GM23248 (cell line): ENCODE results near the gene CACNA1C. TPM values are rescaled to one million over a fixed set of nuclear protein-coding genes. Genes with fewer than 3 reads are reported as not detected.

Experiments used
- DNase-seq: peaks from one replicate; pipeline ENCODE4 v3.0.0-alpha.2; 2015
- H2AFZ ChIP-seq: fragments of 200-600 bp; sonication (generic); 2 replicates; pipeline ENCODE4 v1.6.1; 2016; ENCODE audit warnings: antibody characterized with exemption
- H3F3A ChIP-seq: fragments of 200-600 bp; sonication (generic); 2 replicates; pipeline ENCODE4 v1.6.1; 2016; ENCODE audit warnings: mild to moderate bottlenecking, antibody characterized with exemption, mixed run types; ENCODE audit not compliant: insufficient read depth
- H3K27ac ChIP-seq: fragments of 200-600 bp; sonication (generic); 2 replicates; pipeline ENCODE4 v1.5.1; 2016; ENCODE audit warnings: mild to moderate bottlenecking
- H3K27me3 ChIP-seq: fragments of 200-600 bp; sonication (generic); replicated peaks from 2 replicates; pipeline ENCODE4 v1.6.1; 2016; ENCODE audit warnings: mild to moderate bottlenecking; ENCODE audit not compliant: insufficient read depth
- H3K36me3 ChIP-seq: fragments of 200-600 bp; sonication (generic); 2 replicates; pipeline ENCODE4 v1.6.1; 2016; ENCODE audit warnings: low read depth, mild to moderate bottlenecking
- H3K4me1 ChIP-seq: fragments of 200-600 bp; sonication (generic); 2 replicates; pipeline ENCODE4 v1.6.1; 2016; ENCODE audit warnings: mild to moderate bottlenecking; ENCODE audit not compliant: insufficient read depth
- H3K4me2 ChIP-seq: fragments of 200-600 bp; sonication (generic); one replicate; pipeline ENCODE4 v1.6.1; 2016; ENCODE audit warnings: mild to moderate bottlenecking; ENCODE audit not compliant: unreplicated experiment
- H3K4me3 ChIP-seq: fragments of 200-600 bp; sonication (generic); 2 replicates; pipeline ENCODE4 v1.5.1; 2016; ENCODE audit warnings: mild to moderate bottlenecking
- H3K79me2 ChIP-seq: fragments of 200-600 bp; sonication (generic); 2 replicates; pipeline ENCODE4 v1.6.1; 2016; ENCODE audit warnings: mild to moderate bottlenecking; ENCODE audit not compliant: insufficient read depth
- H3K9ac ChIP-seq: fragments of 200-600 bp; sonication (generic); 2 replicates; pipeline ENCODE4 v1.6.1; 2016; ENCODE audit warnings: mild to moderate bottlenecking
- H3K9me2 ChIP-seq: fragments of 200-600 bp; sonication (generic); 2 replicates; pipeline ENCODE4 v1.6.1; 2016; ENCODE audit warnings: mixed run types, mild to moderate bottlenecking, moderate library complexity; ENCODE audit not compliant: insufficient read depth
- H3K9me3 ChIP-seq: fragments of 200-600 bp; sonication (generic); one replicate; pipeline ENCODE4 v1.6.1; 2017; ENCODE audit warnings: low read depth
- H4K20me1 ChIP-seq: fragments of 200-600 bp; sonication (generic); 2 replicates; pipeline ENCODE4 v1.6.0; 2016; ENCODE audit not compliant: insufficient read depth
- EZH2 ChIP-seq: fragments of 200-600 bp; sonication (generic); IDR thresholded peaks from 2 replicates; pipeline ENCODE4 v1.6.1; 2018; ENCODE audit warnings: antibody characterized with exemption, mild to moderate bottlenecking; ENCODE audit not compliant: insufficient read depth, poor library complexity, severe bottlenecking
- EZH2phosphoT487 ChIP-seq: fragments of 200-600 bp; sonication (generic); IDR thresholded peaks from 2 replicates; pipeline ENCODE4 v1.6.1; 2018; ENCODE audit warnings: antibody characterized with exemption, moderate library complexity, mild to moderate bottlenecking, low read depth; ENCODE audit not compliant: insufficient read depth
- WGBS, 2 experiments: methylation state at CpG; one replicate each; pipeline ENCODE4 v1.1.6; 2015 to 2017; ENCODE audit warnings: low lambda C conversion rate in 2 of 2, low coverage in 1 of 2; ENCODE audit errors: missing lambda C conversion rate in 2 of 2; 5-methylcytosine and 5-hydroxymethylcytosine counted together
- in situ Hi-C: fragments of 300-500 bp; cut with MboI; formaldehyde crosslinking; loops from 2 replicates; pipeline ENCODE4 v1.15.0; 2020
- polyA plus RNA-seq: library from polyadenylated mRNA; unstranded; fragments of >200 nt; fragmentation: Nextera tagmentation; extraction: Ambion mirVana; gene quantifications from 2 replicates; pipeline ENCODE4 v1.2.1, GENCODE V29; 2016
- total RNA-seq: library from RNA; depleted of rRNA; stranded (reverse); fragments of >200 nt; shearing (Covaris generic); gene quantifications from 2 replicates; pipeline ENCODE4 v1.2.3, GENCODE V29; 2014

CACNA1C gene
- total and polyA plus RNA-seq, 2 experiments from 2014 or later: 4.9 to 11.5 TPM

DNA sequence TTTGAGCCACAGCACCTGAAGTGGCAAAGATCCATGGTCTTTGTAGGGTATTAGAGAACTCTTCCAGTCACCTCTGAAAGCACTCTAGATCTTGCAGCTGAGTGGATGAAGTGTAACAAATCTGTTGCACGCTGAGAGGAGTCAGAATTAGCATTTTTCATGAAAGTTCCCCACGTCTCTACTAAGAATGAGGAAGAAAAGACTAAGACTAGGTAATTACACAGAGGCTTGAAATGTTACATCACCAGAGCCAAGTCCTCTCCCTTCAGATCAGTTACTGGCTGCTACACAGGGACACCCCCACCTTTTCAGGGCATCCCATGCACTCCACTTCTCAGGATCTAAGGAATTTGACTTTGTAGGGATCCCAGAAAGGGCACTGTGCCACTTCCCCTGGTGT is 643.3 kb downstream of the CACNA1C start:
- TF ChIP-seq EZH2 (no peak), EZH2phosphoT487 (no peak)
- no peaks in the 10 kb centered on the region for H3K36me3 ChIP-seq
- no peaks in the 10 kb centered on the region for H3K27me3 ChIP-seq
- H3K4me2 ChIP-seq: no peak overlapping the region
- H3K4me1 ChIP-seq: no peaks in the 10 kb centered on the region
- H3K9ac ChIP-seq: no peak overlapping the region
- no peak for DNase-seq
- no peaks in the 10 kb centered on the region for H3K9me2 ChIP-seq
- no peaks in the 10 kb centered on the region for H4K20me1 ChIP-seq
- H3F3A ChIP-seq: no peaks in the 10 kb centered on the region
- no peak overlapping the region for H3K4me3 ChIP-seq
- no peak overlapping the region for H3K27ac ChIP-seq
- no peak overlapping the region for H2AFZ ChIP-seq
- H3K79me2 ChIP-seq: no peaks in the 10 kb centered on the region
- in situ Hi-C loops: no loop called here
- no peaks in the 10 kb centered on the region for H3K9me3 ChIP-seq
- 25 to 35% methylated on average over 2 of the region's 2 CpGs for WGBS, 2 experiments

DNA sequence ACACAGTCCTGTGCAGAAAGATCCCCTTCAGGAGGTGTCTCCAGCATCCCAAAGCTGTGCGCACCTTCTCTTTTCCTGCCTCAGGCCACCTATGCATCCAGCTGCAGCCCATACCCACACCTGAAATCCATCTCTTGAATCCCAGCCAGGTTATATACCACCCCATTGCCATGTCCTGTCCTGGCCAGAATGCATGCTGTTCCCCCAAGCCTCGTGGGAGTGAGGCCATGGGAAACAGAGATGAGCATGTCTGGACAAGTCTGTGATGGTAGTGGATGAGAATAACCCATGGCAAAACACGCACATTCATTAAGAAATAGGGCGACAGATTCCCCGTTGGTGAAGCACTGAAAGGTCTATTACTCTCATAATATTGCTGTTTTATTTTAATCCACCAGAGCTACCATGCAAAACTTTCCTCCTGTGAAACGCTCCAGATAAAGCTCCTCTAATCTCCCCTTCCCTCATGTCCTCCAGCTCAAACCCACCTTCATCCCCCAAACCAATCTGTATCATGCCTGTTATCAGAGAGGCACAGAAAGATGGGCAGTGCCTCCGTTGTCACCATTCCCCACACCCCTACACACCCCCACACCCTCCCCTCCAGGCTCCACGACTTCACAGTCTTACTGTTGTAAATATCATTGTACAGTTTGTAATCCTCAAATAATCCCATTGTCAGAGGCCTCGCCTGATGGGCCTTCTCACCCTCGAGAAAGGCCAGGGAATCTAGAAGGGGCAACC is 644.4 kb downstream of the CACNA1C start:
- no peaks in the 10 kb centered on the region for H3F3A ChIP-seq
- no peaks in the 10 kb centered on the region for H3K9me2 ChIP-seq
- no peaks in the 10 kb centered on the region for H4K20me1 ChIP-seq
- TF ChIP-seq EZH2phosphoT487: no peak
- TF ChIP-seq EZH2: no peak
- H3K9me3 ChIP-seq: no peaks in the 10 kb centered on the region
- DNase-seq: no peak
- H3K36me3 ChIP-seq: no peaks in the 10 kb centered on the region
- H2AFZ ChIP-seq: no peak overlapping the region
- no peaks in the 10 kb centered on the region for H3K79me2 ChIP-seq
- 64 to 67% methylated on average over 10 of the region's 10 CpGs for WGBS, 2 experiments
- no peaks in the 10 kb centered on the region for H3K4me1 ChIP-seq
- H3K4me3 ChIP-seq: no peak overlapping the region
- in situ Hi-C loops: no loop called here
- no peaks in the 10 kb centered on the region for H3K27me3 ChIP-seq
- no peak overlapping the region for H3K9ac ChIP-seq
- H3K27ac ChIP-seq: no peak overlapping the region
- H3K4me2 ChIP-seq: no peak overlapping the region

DNA sequence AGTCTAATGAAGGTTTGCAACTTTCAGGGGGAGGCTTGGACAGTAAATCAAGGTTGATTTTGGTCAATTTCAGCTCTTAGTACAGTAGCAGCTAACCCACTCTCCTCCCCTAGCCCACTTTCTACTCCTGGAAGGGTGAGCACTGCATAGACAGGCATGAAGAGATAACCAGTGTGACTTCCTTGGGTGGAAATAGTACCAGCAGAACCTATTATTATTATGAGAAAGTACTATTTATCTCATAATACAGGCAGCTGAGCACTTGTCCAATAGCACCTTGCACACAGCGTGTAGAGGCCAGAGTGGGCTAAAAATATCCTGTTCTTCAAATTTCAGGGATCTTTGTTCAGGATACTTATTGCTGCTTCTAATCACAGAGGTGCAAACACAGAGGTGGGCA is 645.8 kb downstream of the CACNA1C start:
- Histone ChIP-seq H3K9me2 (no peaks in the 10 kb centered on the region), H3K79me2 (no peaks in the 10 kb centered on the region), H3K4me2 (no peak overlapping the region), H2AFZ (no peak overlapping the region), H3K27ac (no peak overlapping the region), H3K9ac (no peak overlapping the region), H3K27me3 (no peaks in the 10 kb centered on the region), H3K9me3 (no peaks in the 10 kb centered on the region), H3F3A (no peaks in the 10 kb centered on the region), H3K36me3 (no peaks in the 10 kb centered on the region), H4K20me1 (no peaks in the 10 kb centered on the region), H3K4me1 (no peaks in the 10 kb centered on the region), H3K4me3 (no peak overlapping the region)
- no peak for DNase-seq
- TF ChIP-seq EZH2 (no peak), EZH2phosphoT487 (no peak)
- WGBS, 2 experiments: 86 to 92% methylated on average over 1 of the region's 1 CpG
- in situ Hi-C loops: no loop called here

DNA sequence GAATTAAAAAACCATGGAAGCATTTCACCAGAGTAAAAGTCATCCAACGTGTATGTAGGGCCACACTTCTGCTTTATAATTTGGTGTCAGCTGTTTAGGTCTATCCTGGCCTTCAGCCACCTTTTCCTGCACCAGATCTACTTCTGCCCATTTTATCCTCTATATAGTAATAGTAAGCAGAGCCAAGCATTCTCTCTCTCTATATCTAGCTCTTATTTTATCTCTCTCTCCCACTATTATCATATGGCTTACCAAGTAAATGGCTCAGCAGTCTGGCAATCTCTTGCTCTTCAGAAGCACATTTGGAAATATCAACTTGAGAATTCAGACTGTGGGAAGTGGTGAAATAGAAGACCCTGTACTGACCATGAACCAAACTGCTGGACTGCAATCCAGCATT is 657.9 kb downstream of the CACNA1C start:
- no peak for DNase-seq
- H3F3A ChIP-seq: no peaks in the 10 kb centered on the region
- no peaks in the 10 kb centered on the region for H4K20me1 ChIP-seq
- no peak for TF ChIP-seq EZH2
- no peak for TF ChIP-seq EZH2phosphoT487
- no peaks in the 10 kb centered on the region; the same call in 1 of the 2 replicates for H3K27me3 ChIP-seq
- no peak overlapping the region for H2AFZ ChIP-seq
- 0 out of 2 replicates have a peak, but pooled peaks cover 2% of the 10 kb centered on the region for H3K9me2 ChIP-seq
- H3K4me3 ChIP-seq: no peak overlapping the region
- peaks cover 12% of the 10 kb centered on the region for H3K9me3 ChIP-seq
- H3K79me2 ChIP-seq: no peaks in the 10 kb centered on the region
- H3K4me2 ChIP-seq: no peak overlapping the region
- in situ Hi-C loops: no loop called here
- 17 to 23% methylated on average over 1 of the region's 1 CpG for WGBS, 2 experiments
- H3K9ac ChIP-seq: no peak overlapping the region
- no peaks in the 10 kb centered on the region for H3K36me3 ChIP-seq
- no peaks in the 10 kb centered on the region for H3K4me1 ChIP-seq
- H3K27ac ChIP-seq: no peak overlapping the region
